GM18951 (cell line): ENCODE measurements around the gene KCNT1.

Source experiments
- POLR2A ChIP-seq: IDR thresholded peaks from 4 replicates; pipeline ENCODE4 v1.6.1; 2011; ENCODE audit warnings: mild to moderate bottlenecking; ENCODE audit not compliant: insufficient read length, insufficient read depth; ENCODE audit errors: extremely low read depth
- in situ Hi-C: fragments of 300-500 bp; cut with MboI; formaldehyde crosslinking; loops from one replicate; pipeline ENCODE4 v1.12.0; 2022; ENCODE audit warnings: low sequenced_read_pairs, mixed read lengths, inconsistent platforms; ENCODE audit not compliant: unreplicated experiment

KCNT1 gene

GRCh38 chr9:135757356-135757755 is 55.4 kb downstream of the KCNT1 start:
- no peak for TF ChIP-seq POLR2A
- in situ Hi-C loops: no loop called here

- no peak for TF ChIP-seq POLR2A
- in situ Hi-C loops: no loop called here
Measured at GRCh38 chr9:135758056-135758455, 56.1 kb downstream of the KCNT1 start.

- TF ChIP-seq POLR2A: no peak
- in situ Hi-C loops: no loop called here
Measured at GRCh38 chr9:135758870-135759269, 56.9 kb downstream of the KCNT1 start.

GRCh38 chr9:135759676-135760300 is 57.8 kb downstream of the KCNT1 start:
- in situ Hi-C loops: no loop called here
- TF ChIP-seq POLR2A: no peak

- in situ Hi-C loops: no loop called here
- TF ChIP-seq POLR2A: no peak
Measured at GRCh38 chr9:135760465-135760864, 58.5 kb downstream of the KCNT1 start.

- no peak for TF ChIP-seq POLR2A
- in situ Hi-C loops: no loop called here
Measured at GRCh38 chr9:135761150-135761844, 59.3 kb downstream of the KCNT1 start.

- in situ Hi-C loops: no loop called here
- no peak for TF ChIP-seq POLR2A
Measured at GRCh38 chr9:135761845-135762168, 59.8 kb downstream of the KCNT1 start.

- no peak for TF ChIP-seq POLR2A
- in situ Hi-C loops: no loop called here
Measured at GRCh38 chr9:135762921-135763320, 60.9 kb downstream of the KCNT1 start.

GRCh38 chr9:135763716-135764446 is 61.9 kb downstream of the KCNT1 start:
- TF ChIP-seq POLR2A: no peak
- in situ Hi-C loops: no loop called here

GRCh38 chr9:135764731-135765130 is 62.7 kb downstream of the KCNT1 start:
- TF ChIP-seq POLR2A: no peak
- in situ Hi-C loops: no loop called here

- in situ Hi-C loops: no loop called here
- TF ChIP-seq POLR2A: no peak
Measured at GRCh38 chr9:135765416-135765815, 63.4 kb downstream of the KCNT1 start.

- in situ Hi-C loops: no loop called here
- TF ChIP-seq POLR2A: no peak
Measured at GRCh38 chr9:135766251-135766650, 64.3 kb downstream of the KCNT1 start.

GRCh38 chr9:135766707-135767106 is 64.7 kb downstream of the KCNT1 start:
- no peak for TF ChIP-seq POLR2A
- in situ Hi-C loops: no loop called here
